HG02981 (cell line): ENCODE measurements around the gene CDKAL1.

Experiments
- ATAC-seq: cut with Tn5 transposase; IDR thresholded peaks from one replicate; pipeline ENCODE4 v1.9.1; 2021; ENCODE audit warnings: mild to moderate bottlenecking, moderate library complexity; ENCODE audit not compliant: unreplicated experiment

The CDKAL1 gene

DNA sequence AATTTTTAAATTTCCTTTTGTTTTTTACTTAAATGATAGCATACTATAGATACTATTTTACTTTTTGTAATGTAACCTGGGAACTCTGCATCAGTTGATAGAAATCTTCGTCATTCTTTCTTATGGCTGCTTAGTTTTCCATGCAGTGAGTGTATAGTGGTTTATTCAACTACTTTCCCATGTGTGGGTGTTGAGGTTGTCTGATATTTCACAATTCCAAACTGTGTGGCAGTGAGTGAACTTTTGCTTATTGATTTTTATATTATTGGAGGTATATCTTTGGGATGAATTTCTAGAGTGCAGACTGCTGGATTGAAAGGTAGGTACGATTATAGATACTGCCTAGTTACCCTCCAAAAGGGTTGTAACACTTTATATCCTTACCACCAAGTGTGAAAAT, 136.5 kb downstream of the CDKAL1 start:
- no peak for ATAC-seq

- ATAC-seq = no peak
Observed at GRCh38 chr6:20672038-20672437, 137.8 kb downstream of the CDKAL1 start.

DNA sequence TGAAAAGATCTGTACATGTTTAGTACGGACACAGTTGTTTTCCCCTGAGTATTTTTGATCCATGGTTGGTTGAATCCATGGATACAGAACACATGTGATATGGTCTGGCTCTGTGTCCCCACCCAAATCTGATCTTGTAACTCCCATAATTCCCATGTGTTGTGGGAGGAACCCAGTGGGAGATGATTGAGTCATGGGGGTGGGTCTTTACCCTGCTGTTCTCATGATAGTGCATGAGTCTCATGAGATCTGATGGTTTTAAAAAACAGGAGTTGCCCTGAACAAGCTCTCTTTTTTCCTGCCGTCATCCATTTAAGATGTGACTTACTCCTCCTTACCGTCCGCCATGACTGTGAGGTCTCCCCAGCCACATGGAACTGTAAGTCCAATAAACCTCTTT, 139.2 kb downstream of the CDKAL1 start:
- ATAC-seq = no peak

- ATAC-seq = no peak
Observed at GRCh38 chr6:20674664-20675063, 140.4 kb downstream of the CDKAL1 start.

DNA sequence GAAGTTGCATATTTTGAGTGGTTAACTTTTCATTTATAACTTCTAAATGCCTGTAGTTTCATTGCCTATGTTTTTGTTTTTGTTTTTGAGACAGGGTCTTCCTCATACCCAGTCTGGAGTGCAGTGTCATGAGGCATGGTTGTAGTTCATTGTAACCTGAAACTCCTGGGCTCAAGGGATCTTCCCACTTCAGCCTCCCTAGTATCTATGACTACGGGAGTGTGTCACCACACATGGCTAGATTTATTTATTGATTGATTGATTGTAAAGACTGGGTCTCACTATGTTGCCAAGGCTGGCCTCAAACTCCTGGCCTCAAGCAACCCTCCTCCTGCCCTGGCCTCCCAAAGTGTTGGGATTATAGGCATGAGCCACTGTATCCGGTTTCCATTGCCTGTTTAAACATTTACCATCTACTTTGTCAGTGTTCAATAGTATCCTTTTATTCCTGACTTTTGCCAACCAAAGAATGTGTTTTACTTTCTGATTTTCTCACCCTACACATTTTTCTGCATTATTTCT, 144.6 kb downstream of the CDKAL1 start:
- ATAC-seq = no peak

GRCh38 chr6:20680697-20681165, 146.5 kb downstream of the CDKAL1 start:
- peak; percentile 68 for ATAC-seq

- peak; percentile 22 for ATAC-seq
Observed at GRCh38 chr6:20681243-20681684, 147.0 kb downstream of the CDKAL1 start.

DNA sequence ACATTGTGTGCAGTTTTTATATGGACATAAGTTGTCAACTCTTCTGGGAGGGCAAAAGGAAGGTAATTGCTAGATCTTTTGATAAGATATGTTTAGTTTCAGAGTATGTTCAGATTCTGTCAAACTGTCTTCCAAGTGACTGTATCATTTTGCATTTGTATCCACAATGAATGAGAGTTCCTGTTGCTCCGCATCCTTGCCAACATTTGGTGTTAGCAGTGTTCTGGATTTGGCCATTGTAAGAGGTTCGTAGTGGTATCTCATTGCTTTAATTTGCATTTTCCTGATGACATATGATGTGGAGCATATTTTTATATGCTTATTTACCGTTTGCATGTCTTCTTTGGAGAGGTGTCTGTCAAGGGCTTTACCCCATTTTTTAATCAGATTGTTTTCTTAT, 150.2 kb downstream of the CDKAL1 start:
- no peak for ATAC-seq

GRCh38 chr6:20686142-20686541, 151.9 kb downstream of the CDKAL1 start:
- no peak for ATAC-seq

- ATAC-seq = no peak
Observed at GRCh38 chr6:20687494-20687893, 153.2 kb downstream of the CDKAL1 start.

GRCh38 chr6:20688710-20689500, 154.6 kb downstream of the CDKAL1 start:
- peak; percentile 88 for ATAC-seq

- ATAC-seq = no peak
Observed at GRCh38 chr6:20691185-20691584, 156.9 kb downstream of the CDKAL1 start.

DNA sequence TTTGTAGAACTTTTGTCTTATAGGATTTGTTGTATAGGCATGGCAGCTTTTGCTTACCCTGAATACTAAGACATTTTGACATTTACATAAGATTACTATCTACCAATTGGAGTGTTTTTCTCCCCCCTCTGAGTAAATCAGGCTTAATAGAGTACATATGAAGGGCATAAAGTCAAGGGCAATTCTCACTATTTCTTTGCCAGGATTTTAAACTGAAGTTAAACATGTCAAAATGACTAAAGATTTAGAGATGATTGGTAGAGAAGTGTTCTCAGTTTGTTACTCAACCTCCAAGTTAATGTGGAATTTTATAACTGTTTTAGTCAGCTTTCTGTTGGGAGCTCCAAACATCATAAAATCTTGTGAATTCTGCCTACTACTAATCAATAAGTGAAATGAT, 157.8 kb downstream of the CDKAL1 start:
- no peak for ATAC-seq

- no peak for ATAC-seq
Observed at GRCh38 chr6:20693466-20694063, 159.3 kb downstream of the CDKAL1 start.

DNA sequence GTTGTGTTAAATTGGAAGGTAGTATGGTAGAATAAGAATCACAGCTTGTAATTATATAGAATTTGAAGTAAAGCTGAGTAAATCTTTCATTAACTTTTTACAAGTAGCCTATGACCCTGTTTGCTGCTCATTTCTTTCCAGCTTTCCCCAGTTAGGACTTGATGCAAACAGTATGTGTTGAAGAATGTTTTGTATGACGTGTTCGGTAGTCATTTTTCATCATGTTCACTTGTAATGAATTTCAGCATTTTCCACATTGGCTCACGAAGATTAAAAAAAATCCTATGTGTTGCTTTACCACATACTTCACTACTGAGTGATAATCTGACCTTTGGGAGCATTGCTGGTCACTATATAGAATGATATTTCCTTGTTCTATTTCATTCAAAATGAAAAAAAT, 162.4 kb downstream of the CDKAL1 start:
- no peak for ATAC-seq

GRCh38 chr6:20698675-20699074, 164.4 kb downstream of the CDKAL1 start:
- ATAC-seq = no peak

DNA sequence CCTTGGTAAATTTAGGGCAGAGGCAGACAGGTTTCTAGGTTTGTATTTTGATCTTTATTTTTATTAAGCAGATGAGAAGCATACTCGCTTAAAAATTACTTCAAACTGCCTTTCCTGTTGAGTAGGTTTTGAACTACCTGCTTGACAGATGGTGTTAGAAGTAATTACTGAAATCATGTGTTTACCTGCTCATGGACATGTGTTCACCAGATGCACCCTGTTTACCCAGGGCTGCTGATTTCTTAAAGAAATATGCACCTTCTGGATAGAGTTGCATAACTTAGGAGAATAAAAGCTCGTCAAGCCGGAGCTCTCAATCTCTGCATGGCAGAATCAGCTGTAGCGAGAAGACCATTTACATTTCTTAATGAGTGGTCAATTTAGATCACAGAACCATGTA, 165.1 kb downstream of the CDKAL1 start:
- ATAC-seq = no peak

DNA sequence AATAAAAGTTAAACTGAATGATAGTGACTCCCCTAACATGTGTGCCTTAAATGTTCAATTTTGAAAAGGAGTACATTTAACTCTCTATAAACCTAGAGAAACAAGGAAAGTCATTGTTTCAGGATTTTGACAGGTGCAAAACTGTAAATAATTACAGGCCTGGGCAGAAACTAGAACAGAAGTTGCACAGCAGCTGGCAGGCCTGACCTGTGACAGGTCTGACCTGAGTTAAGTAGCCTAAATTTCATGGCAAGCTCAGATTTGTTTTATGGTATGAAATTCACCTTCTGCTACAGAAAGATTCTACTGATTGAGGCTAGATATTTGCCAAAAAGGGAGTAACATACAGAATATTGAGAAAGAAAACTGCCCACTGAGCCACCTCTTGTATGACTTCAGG, 166.1 kb downstream of the CDKAL1 start:
- peak; percentile 44 for ATAC-seq

DNA sequence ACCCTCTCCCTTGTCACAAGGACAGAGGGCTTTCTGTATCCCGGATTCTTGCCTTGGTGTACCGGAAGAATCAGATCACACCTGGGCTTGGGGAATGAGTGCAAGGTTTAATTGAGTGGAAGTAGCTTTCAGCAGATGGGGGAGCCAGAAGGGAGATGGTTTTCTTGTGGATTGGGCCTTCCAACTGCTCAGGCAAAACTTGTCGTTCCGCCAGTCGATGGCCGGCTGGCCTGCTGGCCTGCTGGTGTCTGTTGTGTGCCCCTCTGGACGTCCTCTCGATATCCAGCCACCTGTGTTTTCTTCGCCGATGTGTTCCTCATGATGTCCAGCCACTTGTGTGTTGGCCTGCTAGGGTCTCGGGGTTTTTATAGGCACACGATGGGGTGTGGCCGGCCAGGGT, 168.1 kb downstream of the CDKAL1 start:
- ATAC-seq = no peak

DNA sequence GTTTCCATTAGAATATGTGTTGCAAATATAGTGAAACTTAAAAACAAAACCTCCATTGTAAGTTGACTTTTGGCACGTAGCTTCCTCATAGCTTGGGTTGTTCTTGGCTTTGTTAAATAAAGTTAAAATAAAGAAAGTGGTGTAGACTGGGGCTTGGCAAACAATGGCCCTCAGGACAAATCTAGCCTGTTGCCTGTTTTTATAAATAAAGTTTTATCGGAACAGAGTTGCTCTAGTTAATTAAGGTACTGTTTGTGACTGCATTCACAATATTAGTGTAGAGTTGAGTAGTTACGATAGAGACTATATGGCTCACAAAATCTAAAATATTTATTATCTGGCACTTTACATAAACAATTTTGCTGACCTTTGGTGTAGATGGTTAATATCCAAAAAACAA, 168.8 kb downstream of the CDKAL1 start:
- no peak for ATAC-seq

- ATAC-seq = no peak
Observed at GRCh38 chr6:20704325-20705025, 170.2 kb downstream of the CDKAL1 start.

DNA sequence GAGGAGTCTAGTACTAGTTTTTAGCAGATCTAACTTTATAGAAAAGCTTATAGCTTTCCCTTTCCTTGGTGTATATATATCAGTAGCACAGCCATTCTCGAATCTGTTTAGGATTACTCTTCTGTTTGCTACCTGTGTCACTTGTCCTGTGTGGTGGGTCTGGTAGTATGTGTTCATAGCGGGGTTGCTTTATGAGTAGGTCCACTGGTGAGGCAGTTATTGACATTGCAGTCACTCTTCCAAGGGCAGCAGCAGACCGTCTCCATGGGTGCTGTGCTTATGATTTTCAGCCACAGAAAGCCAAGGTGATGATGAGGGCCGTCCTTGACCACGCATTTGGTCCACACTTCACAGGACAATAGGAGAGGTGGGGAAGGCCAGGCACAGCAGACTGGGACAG, 171.5 kb downstream of the CDKAL1 start:
- no peak for ATAC-seq
